Stimulated activated naive B cell treated with anti-CD40 and anti-IgM and Interleukin-4, amounts not matched to agents 10 μg/mL and 1 μg/mL and 100 μg/mL, for 72 hours (primary cell): ENCODE data around the gene AGBL4.

ENCODE experiments used
- ATAC-seq, 2 donors: fragments of 150-1000 bp; cut with Tn5 transposase; replicated peaks; 2 replicates each; pipeline ENCODE4 v1.10.0; 2021; ENCODE audit warnings: moderate library complexity in 1 of 2
- DNase-seq: peaks from one replicate; pipeline ENCODE4 v3.0.0; 2021
- H3K27ac Mint-ChIP-seq: one replicate; pipeline ENCODE4 v1.8.0; 2022; ENCODE audit warnings: mild to moderate bottlenecking, mixed read lengths
- H3K27me3 Mint-ChIP-seq, 2 donors: one replicate each; pipeline ENCODE4 v1.8.0; 2022; ENCODE audit warnings: mixed read lengths in 2 of 2
- H3K36me3 Mint-ChIP-seq, 2 donors: one replicate each; pipeline ENCODE4 v1.8.0; 2022; ENCODE audit warnings: mixed read lengths in 2 of 2, mild to moderate bottlenecking in 1 of 2
- H3K4me1 Mint-ChIP-seq, 2 donors: one replicate each; pipeline ENCODE4 v1.8.0; 2022; ENCODE audit warnings: mixed read lengths in 2 of 2, mild to moderate bottlenecking in 1 of 2
- H3K4me3 Mint-ChIP-seq, 2 donors: one replicate each; pipeline ENCODE4 v1.8.0; 2022; ENCODE audit warnings: mild to moderate bottlenecking in 2 of 2, mixed read lengths in 2 of 2, moderate library complexity in 1 of 2
- H3K9me3 Mint-ChIP-seq, 2 donors: one replicate each; pipeline ENCODE4 v1.8.0; 2022; ENCODE audit warnings: mixed read lengths in 2 of 2, mild to moderate bottlenecking in 1 of 2

AGBL4 gene

DNA sequence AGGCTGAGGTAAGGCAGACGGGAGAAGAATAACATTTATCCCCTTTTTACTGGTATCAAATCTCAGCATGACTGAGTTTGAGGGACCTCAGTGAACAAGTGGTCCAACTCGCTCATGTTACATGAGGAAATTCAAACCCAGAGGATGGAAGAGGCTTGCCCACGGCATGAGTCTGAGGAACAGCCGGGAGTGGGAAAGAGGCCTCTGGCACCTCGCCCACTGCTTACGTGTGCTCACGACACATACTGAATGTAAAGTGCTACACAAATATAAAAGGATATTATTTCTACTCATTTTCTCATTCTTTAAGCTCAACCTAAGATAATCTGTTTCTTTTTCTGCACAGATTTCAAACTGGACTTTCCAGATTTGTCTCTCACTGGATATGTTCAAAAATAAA lies 1261.8 kb downstream of the AGBL4 start:
- no peak overlapping the region for H3K4me3 Mint-ChIP-seq
- peaks cover 43 to 74% of the 10 kb centered on the region in 2 donors for H3K36me3 Mint-ChIP-seq
- peaks cover 0 to 4% of the 10 kb centered on the region in 2 donors for H3K9me3 Mint-ChIP-seq
- H3K27ac Mint-ChIP-seq: no peak overlapping the region
- H3K4me1 Mint-ChIP-seq: peaks cover 62 to 96% of the 10 kb centered on the region in 2 donors
- H3K27me3 Mint-ChIP-seq: no peaks in the 10 kb centered on the region
- DNase-seq (no peak), ATAC-seq (no peak)

DNA sequence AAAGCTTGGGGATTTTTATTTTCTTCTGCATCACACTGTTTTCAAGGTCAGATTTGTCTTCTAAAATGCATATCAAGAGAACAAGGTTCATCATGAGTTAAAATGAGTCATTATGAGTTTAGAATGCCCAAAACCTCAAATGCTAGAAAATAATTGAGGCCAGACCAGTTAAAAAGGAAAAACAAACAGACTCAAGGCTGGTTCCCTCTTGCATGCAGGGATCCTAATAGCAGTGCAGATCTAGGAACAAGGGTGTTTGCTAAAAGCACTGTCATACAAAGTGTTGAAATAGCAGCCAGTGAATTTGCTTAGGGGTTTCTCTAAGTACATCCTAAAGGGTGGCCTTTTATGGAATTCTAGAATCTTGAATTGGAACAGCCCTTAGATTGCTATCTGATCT lies 1262.3 kb downstream of the AGBL4 start:
- no peak for ATAC-seq
- Mint-ChIP-seq H3K27me3 (no peaks in the 10 kb centered on the region), H3K4me1 (peaks cover 62 to 96% of the 10 kb centered on the region in 2 donors), H3K27ac (no peak overlapping the region), H3K9me3 (peaks cover 0 to 4% of the 10 kb centered on the region in 2 donors), H3K36me3 (peaks cover 42 to 74% of the 10 kb centered on the region in 2 donors), H3K4me3 (peak overlapping the region in 1 of 2 donors; percentile 11)
- no peak for DNase-seq

DNA sequence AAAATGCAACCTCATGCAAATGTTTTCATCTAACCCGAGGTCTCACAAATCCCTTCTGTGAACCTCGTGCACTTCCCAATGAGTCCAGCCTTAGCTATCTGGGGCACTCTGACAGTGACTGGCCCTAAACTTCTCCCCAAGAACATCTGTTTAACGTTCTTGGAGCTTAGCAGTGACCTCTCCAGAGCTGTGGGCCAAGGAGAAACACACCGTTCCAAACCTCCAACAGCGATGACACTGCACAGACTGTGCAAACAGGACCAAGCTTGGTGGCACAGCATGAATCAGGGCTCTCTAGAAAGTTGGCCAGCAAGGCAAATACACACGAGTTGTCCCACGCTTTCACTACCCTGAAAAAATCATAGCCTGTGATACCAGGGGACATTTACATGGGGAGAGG lies 1262.9 kb downstream of the AGBL4 start:
- DNase-seq (no peak), ATAC-seq (peak; percentile 21 to 40)
- Mint-ChIP-seq H3K9me3 (peaks cover 0 to 4% of the 10 kb centered on the region in 2 donors), H3K4me1 (peaks cover 63 to 96% of the 10 kb centered on the region in 2 donors), H3K27ac (peak overlapping the region; percentile 20), H3K36me3 (peaks cover 43 to 73% of the 10 kb centered on the region in 2 donors), H3K4me3 (peak overlapping the region in 1 of 2 donors; percentile 18), H3K27me3 (no peaks in the 10 kb centered on the region)

GRCh38 chr1:48758976-48759375 lies 1264.8 kb downstream of the AGBL4 start:
- Mint-ChIP-seq H3K4me3 (no peak overlapping the region), H3K27ac (peak overlapping the region; percentile 73), H3K27me3 (no peaks in the 10 kb centered on the region), H3K36me3 (peaks cover 48 to 72% of the 10 kb centered on the region in 2 donors), H3K9me3 (no peaks in the 10 kb centered on the region), H3K4me1 (peaks cover 69 to 97% of the 10 kb centered on the region in 2 donors)
- ATAC-seq: no peak
- no peak for DNase-seq

- ATAC-seq (peak; percentile 79 to 80), DNase-seq (no peak)
- Mint-ChIP-seq H3K36me3 (peaks cover 47 to 72% of the 10 kb centered on the region in 2 donors), H3K9me3 (no peaks in the 10 kb centered on the region), H3K27ac (peak overlapping the region; percentile 89), H3K4me1 (peaks cover 63 to 90% of the 10 kb centered on the region in 2 donors), H3K4me3 (peak overlapping the region; percentile 23 to 51), H3K27me3 (no peaks in the 10 kb centered on the region)
Observed at GRCh38 chr1:48757363-48757762, 1266.4 kb downstream of the AGBL4 start.

GRCh38 chr1:48756683-48757316 lies 1267.0 kb downstream of the AGBL4 start:
- Mint-ChIP-seq H3K36me3 (peaks cover 51 to 77% of the 10 kb centered on the region in 2 donors), H3K4me3 (peak overlapping the region; percentile 57 to 63), H3K27me3 (no peaks in the 10 kb centered on the region), H3K27ac (peak overlapping the region; percentile 89), H3K9me3 (no peaks in the 10 kb centered on the region), H3K4me1 (peaks cover 64 to 90% of the 10 kb centered on the region in 2 donors)
- DNase-seq (no peak), ATAC-seq (peak; percentile 77 to 84)

DNA sequence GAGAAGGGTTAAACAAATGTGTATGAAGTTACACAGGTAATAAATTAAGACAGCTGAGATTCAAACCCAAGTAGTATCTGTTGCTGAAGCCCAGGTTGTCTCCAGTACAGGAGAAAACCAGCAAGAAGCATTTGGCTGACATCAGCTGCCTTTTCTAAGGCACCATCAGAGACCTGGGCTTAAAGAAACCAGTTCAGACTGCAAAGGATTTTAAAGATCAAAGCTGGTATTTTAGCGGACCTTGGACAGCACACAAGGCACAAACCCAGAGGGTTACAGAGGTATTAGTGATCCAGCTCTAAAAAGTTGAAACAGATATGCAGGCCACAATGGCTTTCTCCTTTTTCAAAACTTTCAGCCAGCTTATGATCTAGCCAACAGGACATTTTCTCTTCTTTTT lies 1270.5 kb downstream of the AGBL4 start:
- Mint-ChIP-seq H3K27ac (peak overlapping the region; percentile 49), H3K9me3 (no peaks in the 10 kb centered on the region), H3K4me1 (peaks cover 60 to 86% of the 10 kb centered on the region in 2 donors), H3K36me3 (peaks cover 45 to 75% of the 10 kb centered on the region in 2 donors), H3K4me3 (no peak overlapping the region), H3K27me3 (no peaks in the 10 kb centered on the region)
- no peak for DNase-seq
- no peak for ATAC-seq

DNA sequence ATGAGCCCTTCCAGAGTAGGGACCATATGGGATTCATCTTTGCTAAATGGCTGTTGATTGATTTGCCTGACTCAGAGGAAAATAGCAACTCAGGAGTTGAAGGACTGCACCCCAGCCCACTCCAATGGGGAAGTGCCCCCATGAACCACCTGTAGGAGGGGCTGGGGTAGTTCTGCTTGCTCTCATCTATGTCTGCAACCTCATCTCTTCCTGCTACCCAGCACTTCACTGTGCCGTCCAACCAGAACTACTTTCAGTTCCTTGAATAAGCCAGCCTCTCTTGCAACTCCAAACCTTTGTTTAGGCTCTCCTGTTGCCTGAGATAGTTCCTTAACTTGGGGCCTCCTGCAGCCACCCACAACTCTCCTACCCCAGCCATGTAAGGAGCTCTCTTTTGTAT lies 1273.6 kb downstream of the AGBL4 start:
- peaks cover 43 to 69% of the 10 kb centered on the region in 2 donors for H3K4me1 Mint-ChIP-seq
- H3K4me3 Mint-ChIP-seq: peak overlapping the region; percentile 43 to 56
- no peaks in the 10 kb centered on the region for H3K27me3 Mint-ChIP-seq
- ATAC-seq (peak; percentile 100), DNase-seq (peak; percentile 46)
- H3K36me3 Mint-ChIP-seq: peaks cover 36 to 66% of the 10 kb centered on the region in 2 donors
- peak overlapping the region; percentile 93 for H3K27ac Mint-ChIP-seq
- no peaks in the 10 kb centered on the region for H3K9me3 Mint-ChIP-seq

GRCh38 chr1:48749068-48749467 lies 1274.7 kb downstream of the AGBL4 start:
- H3K4me3 Mint-ChIP-seq: no peak overlapping the region
- peaks cover 33 to 62% of the 10 kb centered on the region in 2 donors for H3K36me3 Mint-ChIP-seq
- no peak for ATAC-seq
- no peak overlapping the region for H3K27ac Mint-ChIP-seq
- peaks cover 39 to 61% of the 10 kb centered on the region in 2 donors for H3K4me1 Mint-ChIP-seq
- no peak for DNase-seq
- H3K9me3 Mint-ChIP-seq: no peaks in the 10 kb centered on the region
- no peaks in the 10 kb centered on the region for H3K27me3 Mint-ChIP-seq

GRCh38 chr1:48746906-48747305 lies 1276.8 kb downstream of the AGBL4 start:
- H3K36me3 Mint-ChIP-seq: peaks cover 32 to 59% of the 10 kb centered on the region in 2 donors
- H3K4me1 Mint-ChIP-seq: peaks cover 31 to 50% of the 10 kb centered on the region in 2 donors
- no peak for ATAC-seq
- H3K27me3 Mint-ChIP-seq: no peaks in the 10 kb centered on the region
- H3K9me3 Mint-ChIP-seq: no peaks in the 10 kb centered on the region
- H3K27ac Mint-ChIP-seq: no peak overlapping the region
- H3K4me3 Mint-ChIP-seq: no peak overlapping the region
- DNase-seq: no peak

GRCh38 chr1:48744032-48744431 lies 1279.7 kb downstream of the AGBL4 start:
- Mint-ChIP-seq H3K9me3 (no peaks in the 10 kb centered on the region), H3K4me1 (peaks cover 11 to 25% of the 10 kb centered on the region in 2 donors), H3K4me3 (no peak overlapping the region), H3K36me3 (peaks cover 29 to 52% of the 10 kb centered on the region in 2 donors), H3K27me3 (no peaks in the 10 kb centered on the region), H3K27ac (no peak overlapping the region)
- DNase-seq (no peak), ATAC-seq (no peak)

GRCh38 chr1:48743480-48743879 lies 1280.3 kb downstream of the AGBL4 start:
- Mint-ChIP-seq H3K36me3 (peaks cover 29 to 51% of the 10 kb centered on the region in 2 donors), H3K27me3 (no peaks in the 10 kb centered on the region), H3K4me1 (peaks cover 9 to 23% of the 10 kb centered on the region in 2 donors), H3K9me3 (no peaks in the 10 kb centered on the region), H3K27ac (peak overlapping the region; percentile 52), H3K4me3 (no peak overlapping the region)
- ATAC-seq: no peak
- DNase-seq: no peak

- Mint-ChIP-seq H3K27ac (no peak overlapping the region), H3K27me3 (no peaks in the 10 kb centered on the region), H3K36me3 (peaks cover 24 to 56% of the 10 kb centered on the region in 2 donors), H3K9me3 (no peaks in the 10 kb centered on the region), H3K4me3 (no peak overlapping the region), H3K4me1 (peaks cover 6 to 14% of the 10 kb centered on the region in 2 donors)
- DNase-seq (no peak), ATAC-seq (no peak)
Observed at GRCh38 chr1:48741380-48741779, 1282.4 kb downstream of the AGBL4 start.

GRCh38 chr1:48740621-48741020 lies 1283.1 kb downstream of the AGBL4 start:
- no peak overlapping the region for H3K27ac Mint-ChIP-seq

DNA sequence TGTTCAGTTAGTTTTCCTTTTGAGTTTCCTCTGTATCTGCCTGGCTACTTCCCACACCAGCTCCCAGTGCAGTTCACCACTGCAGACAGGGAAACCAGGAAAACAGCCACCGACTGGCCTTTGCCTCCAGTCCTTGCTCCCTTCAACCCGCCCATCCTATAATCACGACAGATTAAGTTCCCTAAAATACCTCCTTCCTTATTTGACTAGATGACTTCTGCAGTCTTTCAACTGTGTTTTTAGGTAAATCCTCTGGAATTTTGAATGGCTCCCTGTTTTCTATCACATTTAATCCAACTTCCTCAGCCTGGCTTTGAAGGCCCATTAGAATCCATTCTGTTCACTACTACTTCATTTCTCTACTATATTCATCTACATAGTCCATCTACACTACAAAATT lies 1284.7 kb downstream of the AGBL4 start:
- H3K36me3 Mint-ChIP-seq: peaks cover 34 to 63% of the 10 kb centered on the region in 2 donors
- no peaks in the 10 kb centered on the region for H3K9me3 Mint-ChIP-seq
- no peak overlapping the region for H3K27ac Mint-ChIP-seq
- ATAC-seq: no peak
- DNase-seq: no peak
- H3K4me1 Mint-ChIP-seq: peaks cover 0 to 13% of the 10 kb centered on the region in 2 donors
- no peak overlapping the region for H3K4me3 Mint-ChIP-seq
- H3K27me3 Mint-ChIP-seq: no peaks in the 10 kb centered on the region

More at GRCh38 chr1:48740621-48741020, 1283.1 kb downstream of the AGBL4 start:
- no peaks in the 10 kb centered on the region for H3K9me3 Mint-ChIP-seq
- no peaks in the 10 kb centered on the region for H3K27me3 Mint-ChIP-seq
- no peak overlapping the region for H3K4me3 Mint-ChIP-seq
- no peak for ATAC-seq
- DNase-seq: no peak
- peaks cover 4 to 13% of the 10 kb centered on the region in 2 donors for H3K4me1 Mint-ChIP-seq
- H3K36me3 Mint-ChIP-seq: peaks cover 26 to 59% of the 10 kb centered on the region in 2 donors
